ENCODE measurements around the gene PRXL2A.
"Not testable (repeated sequence)": the region's sequence is repeated elsewhere in the genome, so short reads cannot be mapped to it uniquely, and the experiment has no call there.

PRXL2A gene

DNA sequence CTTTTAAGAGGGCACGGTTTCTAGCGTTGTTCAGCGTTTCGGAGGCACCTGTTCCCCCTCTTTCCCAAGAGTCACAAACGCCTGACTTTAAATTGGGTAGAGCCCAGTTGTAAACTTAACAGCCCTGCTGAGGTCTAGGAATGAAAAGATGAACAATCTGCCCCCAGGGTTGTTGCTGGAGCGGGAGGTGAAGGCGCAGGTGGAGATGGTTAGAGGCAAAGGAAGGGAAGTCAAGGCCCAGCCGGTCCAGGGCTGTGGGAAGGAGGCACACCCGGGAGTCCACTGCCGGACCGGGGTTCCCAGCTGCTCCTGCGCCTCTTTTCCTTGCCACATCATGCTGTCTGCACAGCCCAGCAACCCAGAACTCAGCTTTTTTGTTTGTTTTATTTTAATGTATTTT is 770 bp downstream of the PRXL2A start:
- in situ Hi-C loops (cut with HindIII; ENCODE audit: low pct_ligation_motif_present, low pct_unique_long_range_greater_than_20kb, low sequenced_read_pairs): no loop called here
- DNase-seq: no peak

GRCh38 chr10:80410122-80410521 is 1.8 kb downstream of the PRXL2A start:
- in situ Hi-C loops (cut with HindIII; ENCODE audit: low pct_ligation_motif_present, low pct_unique_long_range_greater_than_20kb, low sequenced_read_pairs): no loop called here
- DNase-seq: no peak

- in situ Hi-C loops (cut with HindIII; ENCODE audit: low pct_ligation_motif_present, low pct_unique_long_range_greater_than_20kb, low sequenced_read_pairs): no loop called here
- no peak for DNase-seq
These were observed 2.3 kb downstream of the PRXL2A start for GRCh38 chr10:80410578-80411145.

- DNase-seq: no peak
- in situ Hi-C loops (cut with HindIII; ENCODE audit: low pct_ligation_motif_present, low pct_unique_long_range_greater_than_20kb, low sequenced_read_pairs): no loop called here
These were observed 2.9 kb downstream of the PRXL2A start for GRCh38 chr10:80411267-80411668.

GRCh38 chr10:80411681-80412220 is 3.4 kb downstream of the PRXL2A start:
- no peak for DNase-seq
- in situ Hi-C loops (cut with HindIII; ENCODE audit: low pct_ligation_motif_present, low pct_unique_long_range_greater_than_20kb, low sequenced_read_pairs): no loop called here

- in situ Hi-C loops (cut with HindIII; ENCODE audit: low pct_ligation_motif_present, low pct_unique_long_range_greater_than_20kb, low sequenced_read_pairs): no loop called here
- no peak for DNase-seq
These were observed 4.1 kb downstream of the PRXL2A start for GRCh38 chr10:80412486-80412885.

DNA sequence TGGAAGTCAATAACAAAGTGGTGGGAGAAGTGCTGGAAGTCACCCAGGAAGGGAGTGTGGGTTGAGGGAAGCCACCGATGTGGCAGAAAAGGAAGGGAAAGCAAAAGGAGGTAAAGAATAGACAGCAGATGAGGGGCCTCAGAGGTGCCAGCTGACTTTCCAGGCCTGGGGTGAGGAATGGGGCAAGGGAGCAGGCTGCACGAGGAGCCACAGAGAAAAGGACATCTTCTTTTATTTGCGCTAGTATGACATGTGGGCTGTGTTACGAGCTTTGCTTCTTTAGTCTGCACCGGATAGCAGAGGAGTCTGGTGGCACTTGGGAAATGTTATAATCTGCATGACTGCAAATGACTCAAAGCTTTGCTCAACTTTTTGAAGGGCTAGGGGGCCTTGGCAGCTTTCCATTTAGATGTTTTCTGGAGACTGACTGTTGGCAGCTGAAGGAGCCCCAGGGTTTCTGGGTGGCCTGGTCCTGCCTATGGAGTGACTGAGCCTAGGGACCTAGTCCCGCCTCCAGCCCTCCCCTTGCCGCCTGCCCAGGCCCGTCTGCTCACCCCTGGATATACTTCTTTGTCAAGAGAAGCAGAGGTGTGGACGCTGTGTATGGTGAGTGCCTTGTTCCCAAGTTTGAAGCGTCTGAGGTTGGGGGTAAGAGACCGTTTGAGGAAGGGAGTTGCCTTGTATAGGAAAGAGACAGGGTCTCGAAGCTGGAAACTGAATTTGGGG is 5.1 kb downstream of the PRXL2A start:
- in situ Hi-C loops (cut with HindIII; ENCODE audit: low pct_ligation_motif_present, low pct_unique_long_range_greater_than_20kb, low sequenced_read_pairs): no loop called here
- DNase-seq: no peak

- in situ Hi-C loops (cut with HindIII; ENCODE audit: low pct_ligation_motif_present, low pct_unique_long_range_greater_than_20kb, low sequenced_read_pairs): no loop called here
- no peak for DNase-seq
These were observed 6.0 kb downstream of the PRXL2A start for GRCh38 chr10:80414142-80414895.

- DNase-seq: no peak
- in situ Hi-C loops (cut with HindIII; ENCODE audit: low pct_ligation_motif_present, low pct_unique_long_range_greater_than_20kb, low sequenced_read_pairs): no loop called here
These were observed 7.6 kb downstream of the PRXL2A start for GRCh38 chr10:80415734-80416478.

DNA sequence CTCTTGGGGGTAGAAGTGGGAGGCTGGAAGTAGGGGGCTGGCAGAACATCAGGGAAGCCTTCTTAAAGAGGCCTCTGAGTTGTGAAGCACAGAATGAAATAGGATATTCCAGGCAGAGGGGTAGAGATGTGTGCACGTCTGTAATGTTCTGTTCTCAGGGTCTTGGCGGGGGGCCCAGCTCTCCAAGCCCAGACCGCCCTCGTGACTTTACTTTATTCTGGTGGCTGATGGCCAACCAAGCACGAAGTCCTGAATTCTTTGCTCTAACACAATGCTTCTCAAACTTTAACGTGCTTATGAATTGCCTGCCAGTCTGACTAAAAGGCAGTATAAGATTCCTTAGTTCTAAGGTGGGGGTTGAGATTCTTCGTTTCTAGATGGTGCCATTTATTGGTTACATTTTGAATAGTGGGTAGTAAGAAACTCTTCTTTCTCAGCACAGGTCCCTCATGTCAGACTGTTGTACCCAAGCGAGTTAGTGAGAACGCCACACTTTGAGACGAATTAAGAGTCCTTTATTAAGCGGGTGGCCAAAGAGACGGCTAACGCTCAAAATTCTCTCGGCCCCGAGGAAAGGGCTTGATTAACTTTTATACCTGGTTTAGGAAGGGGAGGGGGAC is 8.2 kb downstream of the PRXL2A start:
- in situ Hi-C loops (cut with HindIII; ENCODE audit: low pct_ligation_motif_present, low pct_unique_long_range_greater_than_20kb, low sequenced_read_pairs): no loop called here
- no peak for DNase-seq

DNA sequence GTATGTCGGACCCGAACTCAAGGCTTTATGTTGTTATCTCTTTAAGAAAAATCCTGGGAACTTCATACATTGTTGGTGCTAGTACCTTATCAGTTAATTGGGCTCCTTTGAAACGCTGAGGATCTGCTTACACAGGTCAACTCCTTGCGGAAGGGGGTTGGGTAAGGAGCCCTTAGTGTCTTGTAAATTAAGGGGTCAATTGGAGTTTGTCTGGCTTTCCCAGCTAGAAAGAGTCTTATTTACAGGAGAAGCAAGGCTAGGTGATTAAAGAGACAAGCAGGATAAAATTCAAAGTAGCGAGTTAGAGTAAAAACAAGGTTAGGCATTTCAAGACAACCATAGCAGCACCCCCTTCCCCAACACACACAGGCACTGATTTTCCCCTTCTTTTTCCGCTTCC is 8.9 kb downstream of the PRXL2A start:
- in situ Hi-C loops (cut with HindIII; ENCODE audit: low pct_ligation_motif_present, low pct_unique_long_range_greater_than_20kb, low sequenced_read_pairs); DNase-seq: not testable (repeated sequence)

DNA sequence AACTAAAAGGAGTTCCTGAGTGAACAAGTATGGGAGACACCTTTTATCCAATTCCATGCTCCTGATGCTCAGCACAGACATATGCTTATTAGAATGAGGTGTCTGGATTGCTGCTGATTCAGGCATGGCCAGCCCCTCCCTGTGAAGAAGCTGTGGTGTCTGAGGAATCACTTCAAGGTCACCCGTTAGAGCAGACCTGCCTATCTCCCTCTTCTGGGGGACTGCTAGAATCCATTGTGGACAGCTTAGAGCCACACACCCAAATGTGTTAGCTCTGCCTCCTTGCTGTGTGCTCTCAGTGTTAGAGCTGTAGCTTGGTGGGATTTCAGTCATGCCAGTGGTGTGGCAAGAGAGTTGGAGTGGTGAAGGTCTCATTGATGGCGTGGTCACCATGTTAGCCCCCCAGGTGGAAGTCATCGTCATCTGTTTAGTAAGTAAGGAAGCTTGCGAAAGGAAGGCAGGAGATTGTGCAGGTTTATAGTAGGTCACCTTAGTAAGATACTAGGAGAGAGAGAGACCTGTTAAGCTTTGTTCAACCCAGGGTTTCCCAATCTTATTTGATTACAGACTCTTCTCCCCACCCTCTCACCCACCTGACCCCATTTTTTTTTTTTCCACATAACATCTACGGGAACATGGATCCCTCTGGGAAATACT is 12.8 kb downstream of the PRXL2A start:
- DNase-seq: no peak
- in situ Hi-C loops (cut with HindIII; ENCODE audit: low pct_ligation_motif_present, low pct_unique_long_range_greater_than_20kb, low sequenced_read_pairs): no loop called here

DNA sequence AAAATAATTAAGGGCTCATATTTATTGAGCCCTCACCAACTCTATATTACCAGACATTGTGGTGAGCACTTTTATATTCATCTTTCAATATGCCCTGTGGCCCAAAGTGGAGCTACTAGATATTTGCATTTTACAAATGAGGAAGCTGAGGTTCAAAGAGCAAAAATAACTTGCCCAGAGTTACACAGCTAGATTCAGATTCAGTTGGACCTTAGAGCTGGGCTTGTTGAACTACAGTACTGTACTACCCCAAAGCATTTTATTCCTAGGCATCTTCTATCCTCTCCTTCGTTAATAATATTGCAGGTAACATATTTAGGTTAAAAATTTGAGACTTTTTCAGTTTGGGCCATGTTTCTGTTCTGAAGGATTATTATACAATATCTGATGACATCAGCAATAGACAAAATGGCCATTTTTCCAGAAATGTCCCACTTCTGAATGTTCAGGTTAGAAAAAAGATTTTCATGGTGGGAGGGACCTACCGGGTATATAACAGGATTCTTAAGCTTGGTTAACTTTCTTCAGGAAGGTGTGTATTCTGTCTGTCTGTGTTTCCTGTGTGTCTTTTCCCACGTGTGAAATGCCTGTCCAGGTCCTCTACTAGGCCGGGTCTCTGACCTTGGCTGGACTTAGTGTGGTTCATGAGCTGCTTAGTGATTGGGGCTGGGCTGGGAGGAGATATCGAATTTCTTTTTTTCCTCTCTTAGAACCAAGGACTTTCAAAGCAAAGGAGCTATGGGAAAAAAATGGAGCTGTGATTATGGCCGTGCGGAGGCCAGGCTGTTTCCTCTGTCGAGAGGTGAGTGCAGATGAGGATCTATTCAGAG is 13.6 kb downstream of the PRXL2A start:
- no peak for DNase-seq
- in situ Hi-C loops (cut with HindIII; ENCODE audit: low pct_ligation_motif_present, low pct_unique_long_range_greater_than_20kb, low sequenced_read_pairs): no loop called here

DNA sequence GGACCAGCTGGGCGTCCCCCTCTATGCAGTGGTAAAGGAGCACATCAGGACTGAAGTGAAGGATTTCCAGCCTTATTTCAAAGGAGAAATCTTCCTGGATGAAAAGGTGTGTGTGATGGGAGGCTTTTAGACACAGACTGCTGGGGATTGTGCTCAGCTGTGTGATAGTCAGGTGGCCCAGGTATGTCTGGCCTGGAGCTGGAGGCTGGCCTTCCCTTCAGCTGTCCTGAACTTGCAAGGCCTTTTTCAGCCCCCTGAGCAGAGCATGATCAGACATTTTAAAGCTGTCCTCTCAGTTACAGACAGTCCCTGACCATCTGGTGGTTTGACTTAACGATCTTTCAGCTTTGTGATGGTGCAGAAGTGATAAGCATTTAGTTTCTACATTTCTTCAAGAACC is 17.6 kb downstream of the PRXL2A start:
- DNase-seq: no peak
- in situ Hi-C loops (cut with HindIII; ENCODE audit: low pct_ligation_motif_present, low pct_unique_long_range_greater_than_20kb, low sequenced_read_pairs): no loop called here

GRCh38 chr10:80427541-80427940 is 19.2 kb downstream of the PRXL2A start:
- DNase-seq: no peak
- in situ Hi-C loops (cut with HindIII; ENCODE audit: low pct_ligation_motif_present, low pct_unique_long_range_greater_than_20kb, low sequenced_read_pairs): no loop called here

DNA sequence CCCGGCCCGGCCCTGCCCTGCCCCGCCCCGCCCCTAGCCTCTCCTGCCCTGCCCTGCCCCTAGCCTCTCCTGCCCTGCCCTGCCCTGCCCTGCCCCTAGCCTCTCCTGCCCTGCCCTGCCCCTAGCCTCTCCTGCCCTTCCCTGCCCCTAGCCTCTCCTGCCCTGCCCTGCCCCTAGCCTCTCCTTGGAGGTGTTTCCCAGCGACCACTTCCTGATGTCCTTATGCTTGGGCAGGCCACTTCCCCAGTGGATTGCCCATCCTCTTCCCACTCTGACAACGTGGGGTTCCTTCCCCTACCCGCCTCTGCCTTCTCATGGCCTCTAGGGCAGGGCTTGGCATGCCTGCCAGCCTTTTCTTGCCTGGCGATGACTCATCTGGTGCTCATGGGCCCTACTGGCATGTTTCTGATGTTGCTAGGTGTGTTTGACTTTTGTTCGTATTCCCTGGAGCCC is 21.2 kb downstream of the PRXL2A start:
- DNase-seq: peak; percentile 87
- in situ Hi-C loops (cut with HindIII; ENCODE audit: low pct_ligation_motif_present, low pct_unique_long_range_greater_than_20kb, low sequenced_read_pairs): no loop called here

DNA sequence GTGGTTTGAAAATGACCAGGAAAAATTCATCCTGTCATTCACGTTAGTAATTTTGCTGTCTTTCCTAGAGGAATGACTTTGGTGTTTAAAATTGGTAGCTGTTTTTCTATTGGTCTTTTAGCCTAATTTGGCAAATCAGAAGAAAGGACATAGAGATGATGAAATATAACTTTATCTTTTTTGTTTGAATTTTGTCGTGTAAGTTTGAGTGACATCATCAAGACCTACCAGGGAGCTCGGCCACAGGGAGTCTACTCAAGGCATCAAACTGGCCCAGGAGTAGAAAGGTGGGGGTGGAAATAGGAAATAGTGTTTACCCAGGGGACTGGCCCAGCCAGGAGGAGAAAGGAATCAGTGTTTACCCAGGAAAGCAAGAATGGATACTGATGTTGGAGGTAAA is 24.8 kb downstream of the PRXL2A start:
- no peak for DNase-seq
- in situ Hi-C loops (cut with HindIII; ENCODE audit: low pct_ligation_motif_present, low pct_unique_long_range_greater_than_20kb, low sequenced_read_pairs): no loop called here
